Small intestine (tissue), 7 donors: Measurements from ENCODE around the gene NELL2. TPM values are rescaled to one million over a fixed set of nuclear protein-coding genes. Genes with fewer than 3 reads are reported as not detected.
"Not testable (repeated sequence)": the region's sequence is repeated elsewhere in the genome, so short reads cannot be mapped to it uniquely, and the experiment has no call there.

ENCODE experiments used
- DNase-seq, 2 donors: peaks; one replicate each; pipeline versions ENCODE4 v3.0.0 to v3.0.0-alpha.2; 2013
- FAIRE-seq: peaks from 2 replicates; lab custom pipeline; 2012; peaks lifted over from hg19 to GRCh38; lab: Jason Lieb, UNC
- H3K27ac ChIP-seq, 3 donors: one replicate each; pipeline ENCODE4 v1.5.1; 2013; ENCODE audit warnings: low read length in 2 of 3, mild to moderate bottlenecking in 2 of 3, control low read depth in 1 of 3, inconsistent platforms in 1 of 3, low read depth in 1 of 3, moderate library complexity in 1 of 3
- H3K27me3 ChIP-seq, 3 donors: one replicate each; pipeline ENCODE4 v1.6.1; 2013; ENCODE audit warnings: low read length in 3 of 3, inconsistent platforms in 1 of 3; ENCODE audit not compliant: control insufficient read depth in 3 of 3, insufficient read depth in 3 of 3
- H3K36me3 ChIP-seq, 3 donors: one replicate each; pipeline ENCODE4 v1.6.1; 2013; ENCODE audit warnings: low read length in 3 of 3, inconsistent platforms in 1 of 3, low read depth in 1 of 3, mild to moderate bottlenecking in 1 of 3, moderate library complexity in 1 of 3; ENCODE audit not compliant: control insufficient read depth in 3 of 3, insufficient read depth in 2 of 3
- H3K4me1 ChIP-seq, 3 donors: one replicate each; pipeline ENCODE4 v1.6.1; 2013; ENCODE audit warnings: low read length in 2 of 3, inconsistent platforms in 1 of 3, low read depth in 1 of 3, mild to moderate bottlenecking in 1 of 3, moderate library complexity in 1 of 3; ENCODE audit not compliant: control insufficient read depth in 3 of 3, insufficient read depth in 2 of 3
- H3K4me3 ChIP-seq, 3 donors: one replicate each; pipeline ENCODE4 v1.5.1; 2013; ENCODE audit warnings: low read length in 3 of 3, control low read depth in 1 of 3, inconsistent platforms in 1 of 3, low read depth in 1 of 3, mild to moderate bottlenecking in 1 of 3, moderate library complexity in 1 of 3
- H3K9me3 ChIP-seq, 2 donors: one replicate each; pipeline ENCODE4 v1.6.1; 2013; ENCODE audit warnings: low read depth in 1 of 2, low read length in 1 of 2; ENCODE audit not compliant: control insufficient read depth in 2 of 2, insufficient read depth in 1 of 2
- WGBS, 3 donors: extraction: QIAGEN DNeasy Blood & Tissue Kit; methylation state at CpG; one replicate each; pipeline ENCODE4 v1.1.7; 2013; 5-methylcytosine and 5-hydroxymethylcytosine counted together
- polyA plus RNA-seq, 4 donors: library from polyadenylated mRNA; stranded (reverse) in 3 of 4; unstranded in 1 of 4; fragments of 200-250 nt in 3 of 4; fragments of 120-200 nt in 1 of 4; gene quantifications; one replicate each; pipeline versions ENCODE4 v1.2.1 to v1.2.3, GENCODE V29; 2013
- donor health status: healthy with polysubstance abuse.
- donor health status: control.
- donor health status: control.
- donor health status: Bipolar disorder and iron deficiency.
- donor health status: healthy.

NELL2 gene
- polyA plus RNA-seq, 4 donors, result 4.4 to 50.8 (median 27.1) TPM

DNA sequence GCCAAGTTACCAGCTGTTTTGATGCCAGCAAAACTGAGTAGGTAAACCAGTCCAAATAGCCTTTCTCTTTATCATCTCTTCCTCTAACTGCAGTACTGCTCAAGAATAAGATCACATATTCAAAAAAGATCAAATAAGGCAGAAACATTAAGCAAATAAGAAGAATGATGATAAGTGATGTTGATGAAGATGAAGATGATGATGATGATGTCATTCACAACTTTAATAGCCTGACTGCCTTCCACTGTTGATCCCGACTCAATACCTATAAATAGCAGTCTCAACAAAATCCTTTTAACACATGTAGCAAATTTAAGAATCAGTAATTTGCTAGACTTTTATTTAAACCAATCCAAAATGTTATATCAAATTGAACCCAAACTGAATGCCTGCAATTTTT, 47.1 kb downstream of the NELL2 start:
- no peaks in the 10 kb centered on the region for H3K9me3 ChIP-seq
- whole genome bisulfite sequencing, 3 donors, result 74 to 97% (median 78%) methylated on average over 1 of the region's 1 CpG
- H3K4me1 ChIP-seq, result peaks cover 0 to 17% (median 0%) of the 10 kb centered on the region in 3 donors
- no peak for FAIRE-seq
- no peaks in the 10 kb centered on the region for H3K27me3 ChIP-seq
- no peak for DNase-seq
- H3K36me3 ChIP-seq, result no peaks in the 10 kb centered on the region
- H3K4me3 ChIP-seq, result no peak overlapping the region
- no peak overlapping the region for H3K27ac ChIP-seq

DNA sequence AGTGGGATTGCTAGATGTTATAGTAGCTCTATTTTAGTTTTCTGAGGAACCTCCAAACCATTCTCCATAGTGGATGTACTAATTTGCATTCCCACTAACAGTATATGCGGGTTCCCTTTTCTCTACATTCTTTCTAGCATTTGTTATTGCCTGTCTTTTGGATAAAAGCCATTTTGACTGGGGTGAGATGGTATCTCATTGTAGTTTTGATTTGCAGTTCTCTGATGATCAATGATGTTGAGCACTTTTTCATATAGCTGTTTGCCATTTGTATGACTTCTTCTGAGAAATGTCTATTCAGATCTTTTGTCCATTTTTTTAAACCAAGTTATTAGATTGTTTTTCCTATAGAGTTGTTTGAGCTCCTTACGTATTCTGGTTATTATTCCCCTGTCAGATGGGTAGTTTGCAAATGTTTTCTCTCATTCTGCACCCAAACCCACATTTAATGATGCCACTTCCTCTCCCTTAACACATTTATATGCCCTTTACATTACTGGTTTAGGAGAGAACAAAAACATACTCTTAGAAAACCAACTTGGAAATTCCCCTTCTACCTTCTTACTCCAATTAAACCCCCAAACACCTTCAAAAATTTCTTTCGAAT, 48.2 kb downstream of the NELL2 start:
- H3K4me1 ChIP-seq, result peaks cover 0 to 13% (median 0%) of the 10 kb centered on the region in 3 donors
- H3K4me3 ChIP-seq, result no peak overlapping the region
- no peak overlapping the region for H3K27ac ChIP-seq
- WGBS, 3 donors, result 70 to 90% (median 78%) methylated on average over 3 of the region's 3 CpGs
- H3K9me3 ChIP-seq, result no peaks in the 10 kb centered on the region
- H3K27me3 ChIP-seq, result no peaks in the 10 kb centered on the region
- H3K36me3 ChIP-seq, result no peaks in the 10 kb centered on the region
- DNase-seq, result no peak
- FAIRE-seq, result no peak

DNA sequence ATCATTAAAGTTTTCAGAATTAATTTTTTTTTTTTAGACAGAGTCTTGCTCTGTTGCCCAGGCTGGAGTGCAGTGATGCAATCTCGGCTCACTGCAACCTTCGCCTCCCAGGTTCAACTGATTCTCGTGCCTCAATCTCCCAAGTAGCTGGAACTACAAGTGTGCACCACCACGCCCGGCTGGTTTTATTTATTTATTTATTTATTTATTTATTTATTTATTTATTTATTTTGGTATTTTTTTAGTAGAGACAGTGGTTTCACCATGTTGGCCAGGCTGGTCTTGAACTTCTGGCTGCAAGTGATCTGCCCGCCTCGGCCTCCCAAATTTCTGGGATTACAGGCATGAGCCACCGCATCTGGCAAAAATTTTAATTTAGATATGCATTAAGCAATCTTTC, 54.4 kb downstream of the NELL2 start:
- 94 to 98% (median 96%) methylated on average over 8 of the region's 8 CpGs for WGBS, 3 donors
- not testable (repeated sequence) for H3K27me3 ChIP-seq, FAIRE-seq, H3K4me1 ChIP-seq, H3K4me3 ChIP-seq, H3K9me3 ChIP-seq, H3K27ac ChIP-seq, DNase-seq, H3K36me3 ChIP-seq

DNA sequence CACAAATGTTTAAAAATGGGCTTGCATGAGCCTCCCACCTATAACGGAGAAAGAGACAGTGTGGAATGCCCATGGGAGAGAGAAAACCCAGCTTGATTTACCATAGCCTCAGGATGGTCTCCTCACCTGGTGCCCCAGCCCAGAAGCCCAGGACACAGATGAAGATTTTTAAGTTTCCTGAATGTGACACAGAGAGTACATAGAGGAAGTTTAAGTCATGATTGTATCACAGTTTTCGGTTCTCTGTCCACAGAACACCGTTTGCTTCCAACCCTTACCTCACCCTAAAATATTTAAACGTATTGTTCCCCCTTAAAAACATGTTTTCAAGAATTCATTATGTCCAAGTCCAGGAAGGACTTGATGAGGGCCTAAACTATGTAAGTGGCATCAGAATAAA, 56.2 kb downstream of the NELL2 start:
- 81 to 89% (median 82%) methylated on average over 4 of the region's 4 CpGs for WGBS, 3 donors

DNA sequence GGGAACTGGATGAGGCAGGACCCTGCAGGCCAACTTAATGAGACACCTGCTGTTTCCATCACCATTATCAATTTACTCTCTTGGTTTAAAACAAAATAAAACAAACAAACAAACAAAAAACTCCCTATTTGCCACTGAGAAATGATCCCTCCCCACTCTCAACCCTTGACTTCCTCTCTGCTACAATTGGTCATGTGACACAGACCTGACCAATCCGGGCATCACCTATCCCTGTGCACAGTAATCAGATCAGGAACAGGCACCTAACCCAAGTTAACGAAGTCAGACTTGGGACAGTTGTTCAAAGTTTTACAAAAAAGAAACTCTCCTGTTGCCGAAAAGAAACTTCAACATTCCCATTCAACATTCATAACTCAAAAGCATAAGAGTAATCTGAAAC, 58.4 kb downstream of the NELL2 start:
- H3K27ac ChIP-seq, result peak overlapping the region in 1 of 3 donors; percentile 2
- H3K4me1 ChIP-seq, result peaks cover 0 to 16% (median 3%) of the 10 kb centered on the region in 3 donors
- H3K9me3 ChIP-seq, result no peaks in the 10 kb centered on the region
- no peak overlapping the region for H3K4me3 ChIP-seq
- H3K36me3 ChIP-seq, result no peaks in the 10 kb centered on the region
- DNase-seq (no peak), FAIRE-seq (no peak)
- WGBS, 3 donors, result 90 to 94% (median 91%) methylated on average over 3 of the region's 3 CpGs
- no peaks in the 10 kb centered on the region for H3K27me3 ChIP-seq

More for the DNA sequence above, 56.2 kb downstream of the NELL2 start:
- no peak overlapping the region for H3K4me3 ChIP-seq
- no peak for FAIRE-seq
- H3K36me3 ChIP-seq, result no peaks in the 10 kb centered on the region
- H3K9me3 ChIP-seq, result no peaks in the 10 kb centered on the region
- DNase-seq, result no peak
- no peak overlapping the region for H3K27ac ChIP-seq
- no peaks in the 10 kb centered on the region for H3K27me3 ChIP-seq
- peaks cover 0 to 10% (median 3%) of the 10 kb centered on the region in 3 donors for H3K4me1 ChIP-seq

DNA sequence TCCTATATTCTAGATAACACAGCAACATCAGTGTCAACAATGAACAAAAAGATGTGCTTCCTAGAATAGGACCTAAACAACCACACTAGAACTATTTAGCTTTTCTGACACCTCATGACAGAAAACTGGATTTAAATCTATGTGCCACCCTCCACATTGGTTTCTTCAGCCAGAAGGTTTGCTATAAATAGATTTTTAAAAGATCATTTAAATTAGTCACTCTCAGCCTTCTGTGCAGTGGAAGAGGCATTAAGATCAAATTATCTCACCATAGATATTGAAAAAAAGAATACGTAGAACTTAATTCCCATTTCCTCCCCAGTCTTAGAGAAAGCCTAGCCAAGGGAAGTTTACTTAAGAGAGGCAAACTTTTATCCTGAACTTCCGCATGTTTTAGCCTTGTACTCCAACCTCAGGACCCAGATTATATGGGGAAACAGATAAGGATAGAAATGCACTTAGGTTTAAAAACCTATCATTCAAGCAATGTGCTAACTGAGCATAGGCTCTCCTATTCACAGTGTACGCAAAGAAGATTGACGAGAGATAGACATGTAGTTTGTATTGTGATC, 59.6 kb downstream of the NELL2 start:
- FAIRE-seq (peak; percentile 68), DNase-seq (peak; percentile 78 to 90)
- Histone ChIP-seq H3K9me3 (no peaks in the 10 kb centered on the region), H3K4me3 (no peak overlapping the region), H3K4me1 (peaks cover 0 to 16% (median 3%) of the 10 kb centered on the region in 3 donors), H3K27me3 (no peaks in the 10 kb centered on the region), H3K36me3 (no peaks in the 10 kb centered on the region), H3K27ac (peak overlapping the region in 2 of 3 donors; percentile 26 to 48)
- WGBS, 3 donors, result 16 to 51% (median 27%) methylated on average over 4 of the region's 4 CpGs

DNA sequence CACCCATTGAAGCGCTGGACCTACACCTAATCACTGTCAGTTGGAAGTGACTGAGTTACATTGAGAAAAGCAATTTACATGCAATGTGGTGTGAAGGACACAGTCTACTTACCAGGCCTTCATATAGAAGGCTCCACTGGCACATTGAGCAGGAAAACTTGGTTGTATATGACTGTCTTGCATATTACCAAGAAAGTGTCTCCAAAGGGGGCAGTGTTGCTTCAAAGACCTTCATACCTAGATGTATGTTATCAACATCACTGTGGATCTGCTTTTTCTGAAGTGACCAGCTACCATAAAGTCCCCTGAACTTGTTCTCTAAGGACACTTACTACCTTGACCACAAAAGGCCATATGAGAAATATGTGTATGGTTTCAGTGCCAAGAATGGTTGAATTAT, 64.1 kb downstream of the NELL2 start:
- no peaks in the 10 kb centered on the region for H3K36me3 ChIP-seq
- DNase-seq (peak; percentile 62 to 73), FAIRE-seq (no peak)
- H3K4me3 ChIP-seq, result no peak overlapping the region
- peaks cover 0 to 9% (median 0%) of the 10 kb centered on the region in 3 donors for H3K4me1 ChIP-seq
- WGBS, 3 donors, result 95 to 97% (median 96%) methylated on average over 1 of the region's 1 CpG
- H3K27me3 ChIP-seq, result no peaks in the 10 kb centered on the region
- H3K27ac ChIP-seq, result no peak overlapping the region
- H3K9me3 ChIP-seq, result no peaks in the 10 kb centered on the region

DNA sequence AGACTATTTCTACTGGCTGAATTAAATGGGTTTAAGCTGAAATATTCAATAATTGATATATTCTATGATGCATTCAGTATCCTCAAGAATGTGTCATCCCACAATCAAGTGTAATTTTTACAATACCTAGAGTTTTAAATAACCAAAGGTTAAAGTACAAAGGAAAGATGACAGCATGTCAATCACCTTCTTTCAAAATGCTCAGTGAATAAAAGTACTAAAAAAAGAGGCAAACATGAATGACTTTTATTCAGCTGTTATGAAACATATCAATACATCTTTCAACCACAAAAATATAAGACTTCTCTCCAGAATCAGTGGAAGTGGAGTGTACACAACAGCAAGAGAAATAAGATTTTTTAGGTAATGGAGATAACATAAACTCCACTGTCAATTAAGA, 72.0 kb downstream of the NELL2 start:
- H3K36me3 ChIP-seq, result no peaks in the 10 kb centered on the region
- H3K27ac ChIP-seq, result no peak overlapping the region
- no peak for FAIRE-seq
- no peaks in the 10 kb centered on the region for H3K9me3 ChIP-seq
- no peaks in the 10 kb centered on the region for H3K4me1 ChIP-seq
- no peak overlapping the region for H3K4me3 ChIP-seq
- no peaks in the 10 kb centered on the region for H3K27me3 ChIP-seq
- no peak for DNase-seq

DNA sequence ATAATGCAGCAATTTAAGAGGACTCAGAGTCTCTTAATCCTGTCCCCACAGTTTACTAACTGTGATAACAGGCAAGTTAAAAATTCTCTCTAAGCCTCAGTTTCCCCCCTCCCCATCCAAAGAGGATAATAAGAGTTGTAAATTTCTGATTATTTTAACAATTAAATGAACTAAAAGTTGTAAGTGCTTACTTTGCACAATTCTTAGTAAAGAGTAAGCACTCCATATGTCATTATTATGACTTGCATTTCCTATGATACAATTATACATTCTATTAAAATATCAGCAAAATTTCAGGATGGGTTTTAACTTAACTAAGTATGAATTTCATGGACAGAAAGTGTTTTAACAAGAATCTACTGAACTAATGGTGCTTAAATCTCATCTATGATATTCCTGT, 80.1 kb downstream of the NELL2 start:
- Histone ChIP-seq H3K36me3 (no peaks in the 10 kb centered on the region), H3K4me3 (no peak overlapping the region), H3K9me3 (no peaks in the 10 kb centered on the region), H3K27ac (no peak overlapping the region), H3K4me1 (no peaks in the 10 kb centered on the region), H3K27me3 (no peaks in the 10 kb centered on the region)
- FAIRE-seq (no peak), DNase-seq (no peak)
